Activated CD8-positive, alpha-beta memory T cell treated with anti-CD3 and anti-CD28 coated beads, Interleukin-2, amount 10 ng/mL, durations not matched to agents 7 days and 5 days (primary cell): ENCODE measurements around the gene C12orf76. TPM values are rescaled to one million over a fixed set of nuclear protein-coding genes. Genes with fewer than 3 reads are reported as not detected.
"Not testable (repeated sequence)": the region's sequence is repeated elsewhere in the genome, so short reads cannot be mapped to it uniquely, and the experiment has no call there.

Experiments
- ATAC-seq: fragments of 150-1000 bp; cut with Tn5 transposase; one replicate; pipeline ENCODE4 v1.10.0; 2021; ENCODE audit warnings: moderate library complexity
- CTCF ChIA-PET: fragments of 350-600 bp; sonication (Branson Sonifier 250); formaldehyde crosslinking; loops from one replicate; lab custom pipeline; 2021; ENCODE audit warnings: antibody characterized with exemption; lab: Charles Lee
- DNase-seq: peaks from one replicate; pipeline ENCODE4 v3.0.0-alpha.2; 2020
- H3K27ac Mint-ChIP-seq: one replicate; pipeline ENCODE4 v1.8.0; 2021; ENCODE audit warnings: mild to moderate bottlenecking, mixed read lengths
- H3K27me3 Mint-ChIP-seq: one replicate; pipeline ENCODE4 v1.8.0; 2021; ENCODE audit warnings: mixed read lengths
- H3K36me3 Mint-ChIP-seq: one replicate; pipeline ENCODE4 v1.8.0; 2021; ENCODE audit warnings: mild to moderate bottlenecking, mixed read lengths
- H3K4me1 Mint-ChIP-seq: one replicate; pipeline ENCODE4 v1.8.0; 2021; ENCODE audit warnings: mixed read lengths
- H3K4me3 Mint-ChIP-seq: one replicate; pipeline ENCODE4 v1.8.0; 2021; ENCODE audit warnings: mild to moderate bottlenecking, moderate library complexity, mixed read lengths
- H3K9me3 Mint-ChIP-seq: one replicate; pipeline ENCODE4 v1.8.0; 2022; ENCODE audit warnings: low read depth, mixed read lengths
- total RNA-seq, 2 experiments: library from RNA; stranded (reverse); gene quantifications; one replicate each; pipeline ENCODE4 v1.2.3, GENCODE V29; 2021

C12orf76 gene
- total RNA-seq, 2 experiments from 2014 or later, result 14.8 to 17.3 TPM

GRCh38 chr12:110074089-110074488, 25.8 kb upstream of the C12orf76 start:
- H3K9me3 Mint-ChIP-seq, result no peaks in the 10 kb centered on the region
- H3K4me3 Mint-ChIP-seq, result no peak overlapping the region
- no peak for DNase-seq
- no peaks in the 10 kb centered on the region for H3K27me3 Mint-ChIP-seq
- CTCF ChIA-PET, result interaction anchor here (1.3 to 1.9 kb wide), 3 partner anchors 27 to 33 kb away, joined by 3 to 6 read pairs (median 5); no protein-coding TSS in a partner anchor
- peaks cover 38% of the 10 kb centered on the region for H3K4me1 Mint-ChIP-seq
- H3K36me3 Mint-ChIP-seq, result peaks cover 6% of the 10 kb centered on the region
- H3K27ac Mint-ChIP-seq, result no peak overlapping the region
- no peak for ATAC-seq

GRCh38 chr12:110073049-110073831, 24.9 kb upstream of the C12orf76 start:
- Mint-ChIP-seq H3K27me3 (no peaks in the 10 kb centered on the region), H3K27ac (peak overlapping the region; percentile 78), H3K36me3 (peaks cover 8% of the 10 kb centered on the region), H3K4me3 (peak overlapping the region; percentile 76), H3K4me1 (peaks cover 35% of the 10 kb centered on the region), H3K9me3 (no peaks in the 10 kb centered on the region)
- ATAC-seq (peak; percentile 69), DNase-seq (peak; percentile 50)
- CTCF ChIA-PET, result interaction anchor here (0.5 to 1.9 kb wide), 4 partner anchors 16 to 32 kb away, joined by 3 to 6 read pairs (median 4); no protein-coding TSS in a partner anchor

- H3K27me3 Mint-ChIP-seq, ATAC-seq, H3K9me3 Mint-ChIP-seq, DNase-seq, H3K36me3 Mint-ChIP-seq: not testable (repeated sequence)
- H3K4me3 Mint-ChIP-seq, result peak overlapping the region; percentile 76
- CTCF ChIA-PET, result interaction anchor here (0.5 to 1.9 kb wide), 2 partner anchors 15 to 32 kb away, joined by 3 to 5 read pairs; no protein-coding TSS in a partner anchor
- H3K27ac Mint-ChIP-seq, result peak overlapping the region; percentile 78
- H3K4me1 Mint-ChIP-seq, result peaks cover 33% of the 10 kb centered on the region
Measured at GRCh38 chr12:110072636-110073035, 24.3 kb upstream of the C12orf76 start.

GRCh38 chr12:110071967-110072366, 23.6 kb upstream of the C12orf76 start:
- Mint-ChIP-seq H3K27me3 (no peaks in the 10 kb centered on the region), H3K9me3 (no peaks in the 10 kb centered on the region), H3K4me1 (peaks cover 31% of the 10 kb centered on the region), H3K27ac (no peak overlapping the region), H3K4me3 (peak overlapping the region; percentile 76), H3K36me3 (peaks cover 9% of the 10 kb centered on the region)
- ATAC-seq, result no peak
- no peak for DNase-seq
- CTCF ChIA-PET, result no interaction called here

- no peaks in the 10 kb centered on the region for H3K27me3 Mint-ChIP-seq
- CTCF ChIA-PET, result no interaction called here
- DNase-seq (no peak), ATAC-seq (no peak)
- H3K4me1 Mint-ChIP-seq, result peaks cover 30% of the 10 kb centered on the region
- H3K36me3 Mint-ChIP-seq, result peaks cover 9% of the 10 kb centered on the region
- no peaks in the 10 kb centered on the region for H3K9me3 Mint-ChIP-seq
- H3K4me3 Mint-ChIP-seq, result no peak overlapping the region
- H3K27ac Mint-ChIP-seq, result no peak overlapping the region
Measured at GRCh38 chr12:110071504-110071903, 23.2 kb upstream of the C12orf76 start.

- ATAC-seq (no peak), DNase-seq (no peak)
- no peak overlapping the region for H3K27ac Mint-ChIP-seq
- CTCF ChIA-PET, result interaction anchor here (1.7 kb wide), 1 partner anchor 21 kb away, joined by 4 read pairs; no protein-coding TSS in a partner anchor
- H3K4me1 Mint-ChIP-seq, result peaks cover 34% of the 10 kb centered on the region
- no peak overlapping the region for H3K4me3 Mint-ChIP-seq
- peaks cover 12% of the 10 kb centered on the region for H3K36me3 Mint-ChIP-seq
- H3K27me3 Mint-ChIP-seq, result no peaks in the 10 kb centered on the region
- no peaks in the 10 kb centered on the region for H3K9me3 Mint-ChIP-seq
Measured at GRCh38 chr12:110068654-110069053, 20.3 kb upstream of the C12orf76 start.

GRCh38 chr12:110068115-110068514, 19.8 kb upstream of the C12orf76 start:
- H3K9me3 Mint-ChIP-seq, DNase-seq, H3K4me3 Mint-ChIP-seq, H3K27ac Mint-ChIP-seq, CTCF ChIA-PET, ATAC-seq, H3K27me3 Mint-ChIP-seq: not testable (repeated sequence)
- H3K4me1 Mint-ChIP-seq, result peaks cover 29% of the 10 kb centered on the region
- peaks cover 12% of the 10 kb centered on the region for H3K36me3 Mint-ChIP-seq

GRCh38 chr12:110067531-110067930, 19.2 kb upstream of the C12orf76 start:
- no peak for DNase-seq
- Mint-ChIP-seq H3K36me3 (peaks cover 11% of the 10 kb centered on the region), H3K4me3 (no peak overlapping the region), H3K27me3 (no peaks in the 10 kb centered on the region), H3K4me1 (peaks cover 26% of the 10 kb centered on the region), H3K27ac (no peak overlapping the region), H3K9me3 (no peaks in the 10 kb centered on the region)
- CTCF ChIA-PET, result no interaction called here
- ATAC-seq, result no peak

- Mint-ChIP-seq H3K4me1 (peaks cover 14% of the 10 kb centered on the region), H3K36me3 (peaks cover 6% of the 10 kb centered on the region), H3K4me3 (no peak overlapping the region), H3K27me3 (no peaks in the 10 kb centered on the region), H3K9me3 (no peaks in the 10 kb centered on the region), H3K27ac (no peak overlapping the region)
- CTCF ChIA-PET, result no interaction called here
- ATAC-seq (peak; percentile 27), DNase-seq (no peak)
Measured at GRCh38 chr12:110065540-110065939, 17.2 kb upstream of the C12orf76 start.

- no peak for ATAC-seq
- no peaks in the 10 kb centered on the region for H3K27me3 Mint-ChIP-seq
- no peaks in the 10 kb centered on the region for H3K9me3 Mint-ChIP-seq
- H3K27ac Mint-ChIP-seq, result no peak overlapping the region
- H3K36me3 Mint-ChIP-seq, result peaks cover 4% of the 10 kb centered on the region
- no peak overlapping the region for H3K4me3 Mint-ChIP-seq
- no peak for DNase-seq
- peaks cover 21% of the 10 kb centered on the region for H3K4me1 Mint-ChIP-seq
- CTCF ChIA-PET, result no interaction called here
Measured at GRCh38 chr12:110062241-110062640, 13.9 kb upstream of the C12orf76 start.

GRCh38 chr12:110059651-110060000, 11.3 kb upstream of the C12orf76 start:
- Mint-ChIP-seq H3K27ac (no peak overlapping the region), H3K4me3 (no peak overlapping the region), H3K27me3 (no peaks in the 10 kb centered on the region), H3K36me3 (peaks cover 2% of the 10 kb centered on the region), H3K4me1 (peaks cover 33% of the 10 kb centered on the region), H3K9me3 (no peaks in the 10 kb centered on the region)
- ATAC-seq (no peak), DNase-seq (no peak)
- CTCF ChIA-PET, result no interaction called here

- Mint-ChIP-seq H3K36me3 (peaks cover 3% of the 10 kb centered on the region), H3K4me1 (peaks cover 35% of the 10 kb centered on the region), H3K9me3 (no peaks in the 10 kb centered on the region), H3K4me3 (no peak overlapping the region), H3K27me3 (no peaks in the 10 kb centered on the region), H3K27ac (no peak overlapping the region)
- ATAC-seq, result no peak
- CTCF ChIA-PET, result no interaction called here
- no peak for DNase-seq
Measured at GRCh38 chr12:110058875-110059615, 10.7 kb upstream of the C12orf76 start.

GRCh38 chr12:110056643-110057042, 8.3 kb upstream of the C12orf76 start:
- not testable (repeated sequence) for DNase-seq, H3K4me3 Mint-ChIP-seq, H3K27me3 Mint-ChIP-seq, H3K36me3 Mint-ChIP-seq, H3K9me3 Mint-ChIP-seq, H3K27ac Mint-ChIP-seq, ATAC-seq
- peaks cover 35% of the 10 kb centered on the region for H3K4me1 Mint-ChIP-seq
- CTCF ChIA-PET, result interaction anchor here (0.7 kb wide), 1 partner anchor 21 kb away, joined by 3 read pairs; no protein-coding TSS in a partner anchor
